ENCODE data around the gene TLE4.

GRCh38 chr9:79661886-79662536 lies 90.2 kb downstream of the TLE4 start:
- TF ChIP-seq CTCF (IDR thresholded peaks at IDR 0.05; ENCODE audit: low read length) (no peak), EZH2 (optimal IDR thresholded peaks at IDR 0.05; ENCODE audit: low read depth, low read length) (no peak)
